GM19035 (cell line): ENCODE measurements around the gene PEG3.

Experiments
- ATAC-seq: cut with Tn5 transposase; IDR thresholded peaks from one replicate; pipeline ENCODE4 v1.9.1; 2021; ENCODE audit not compliant: unreplicated experiment

The PEG3 gene

DNA sequence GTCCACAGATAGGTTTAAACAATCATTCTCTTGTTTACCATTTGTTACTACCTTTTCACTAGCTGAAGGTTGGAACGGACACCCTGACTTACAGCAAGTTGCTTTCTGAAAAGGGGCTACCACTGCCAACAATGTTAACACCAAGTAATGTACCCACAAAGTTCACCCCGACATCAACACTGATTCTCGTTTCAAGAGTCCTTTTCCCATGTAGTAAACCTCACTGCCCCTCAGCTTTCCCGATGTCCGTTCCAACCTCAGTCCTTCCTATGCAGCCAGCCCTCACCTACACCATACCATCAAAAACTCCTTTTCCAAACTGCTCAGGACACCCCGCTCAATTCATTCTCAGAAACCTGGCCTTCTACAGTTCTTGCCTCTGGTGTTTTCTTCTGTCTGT lies 29.0 kb downstream of the PEG3 start:
- no peak for ATAC-seq

DNA sequence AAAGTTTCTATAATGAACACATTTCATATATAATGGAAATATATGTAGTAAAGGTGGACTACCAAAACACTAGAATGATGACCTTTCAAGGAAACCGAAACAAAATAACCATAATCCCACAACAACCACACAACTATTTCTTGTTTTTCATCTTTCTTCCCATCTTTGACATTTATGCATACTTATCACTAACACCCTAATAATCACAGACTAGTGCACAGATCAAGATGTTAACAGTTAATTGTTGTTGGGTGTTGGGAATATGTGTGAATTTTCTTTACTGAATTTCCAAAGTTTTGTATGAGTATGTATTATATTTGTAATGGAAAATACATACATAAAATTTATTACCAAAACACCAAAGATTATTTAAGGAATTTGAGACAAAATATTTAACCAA lies 30.3 kb downstream of the PEG3 start:
- ATAC-seq = no peak

DNA sequence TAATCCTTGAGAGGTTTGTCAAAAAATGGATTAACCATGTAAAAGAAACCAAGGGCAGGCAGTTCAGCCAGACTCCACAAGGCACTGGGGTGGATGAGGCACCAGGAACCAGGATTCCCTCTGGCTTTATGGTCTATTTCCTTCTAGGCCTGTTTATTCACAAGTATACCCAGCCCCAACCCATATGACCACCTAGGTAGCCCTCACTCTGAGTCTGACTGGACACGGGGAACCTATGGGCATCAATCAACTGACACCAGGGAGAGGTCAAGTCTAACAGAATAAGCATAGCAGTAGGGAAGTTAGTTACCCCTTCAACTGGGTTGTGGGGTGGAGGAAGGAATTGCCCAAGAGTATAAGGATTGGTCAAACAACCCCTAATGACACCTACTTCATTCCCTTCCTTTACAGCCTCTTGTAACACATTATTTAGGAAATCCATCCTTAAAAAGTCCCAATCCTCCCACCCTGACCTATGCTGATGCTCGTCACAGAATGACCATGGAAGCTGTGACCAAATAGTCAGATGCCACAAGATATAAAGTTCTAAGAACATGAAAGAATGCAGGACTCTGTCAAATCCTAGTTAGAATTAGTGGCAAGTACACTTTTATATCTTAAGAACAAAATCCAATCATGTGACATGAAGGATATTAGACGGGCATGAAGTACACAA lies 31.7 kb downstream of the PEG3 start:
- no peak for ATAC-seq

DNA sequence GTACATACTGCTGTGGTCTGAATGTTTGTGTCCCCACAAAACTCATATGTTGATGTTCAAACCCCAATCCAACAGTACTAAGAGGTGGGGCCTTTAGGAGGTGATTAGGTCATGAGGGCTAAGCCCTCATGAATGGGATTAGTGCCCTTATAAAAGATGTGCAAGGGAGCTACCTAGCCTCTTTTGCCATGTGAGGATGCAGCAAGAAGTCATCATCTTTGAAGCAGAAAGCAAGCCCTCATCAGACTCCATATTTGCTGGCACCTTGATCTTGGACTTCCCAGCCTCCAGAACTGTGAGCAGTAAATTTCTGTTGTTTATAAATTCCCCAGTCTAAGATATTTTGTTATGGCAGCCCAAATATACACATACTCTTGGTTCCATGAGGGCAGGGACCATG lies 33.9 kb downstream of the PEG3 start:
- ATAC-seq = no peak
